ENCODE data around the gene NSD2.

Gene NSD2

DNA sequence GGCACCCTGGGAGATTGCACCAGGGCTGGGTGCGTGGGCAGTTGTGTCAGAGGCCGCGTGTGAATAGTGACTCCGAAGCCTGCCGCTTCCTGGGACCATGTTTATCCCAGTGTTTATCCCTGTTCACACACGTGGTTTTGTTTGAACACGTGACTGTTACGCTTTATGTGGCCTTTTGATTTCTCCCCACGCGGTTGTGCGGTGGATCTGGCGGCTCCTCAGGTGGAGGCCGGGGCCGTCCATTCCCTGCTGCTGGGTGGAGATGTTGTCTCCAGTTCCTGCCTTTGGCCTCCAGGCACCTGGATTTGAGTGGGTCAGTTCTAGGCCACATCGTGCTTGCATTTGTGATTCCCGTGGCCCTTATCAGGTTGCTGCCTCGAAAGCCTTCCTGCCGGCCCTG, 102.5 kb downstream of the NSD2 start:
- Histone ChIP-seq H3K9me3 (ENCODE audit: low read depth, low read length) (no peaks in the 10 kb centered on the region), H3K9ac (ENCODE audit: insufficient read length) (no peak overlapping the region), H3K4me3 (no peak overlapping the region), H3K36me3 (ENCODE audit: insufficient read depth, low read length) (peaks cover 85% of the 10 kb centered on the region), H3K27ac (no peak overlapping the region)
- TF ChIP-seq EZH2 (IDR thresholded peaks at IDR 0.05), result no peak
- no peak for TF ChIP-seq FOXP2 (optimal IDR thresholded peaks at IDR 0.05; ENCODE audit: control extremely low read depth, extremely low read length, insufficient read depth)
- TF ChIP-seq POLR2AphosphoS5 (IDR thresholded peaks at IDR 0.05; ENCODE audit: borderline replicate concordance, low read depth, low read length), result no peak
- no peak for DNase-seq (ENCODE audit: low read depth, low spot score)

GRCh38 chr4:1974840-1975239, 103.6 kb downstream of the NSD2 start:
- Histone ChIP-seq H3K27ac (no peak overlapping the region), H3K36me3 (ENCODE audit: insufficient read depth, low read length) (peaks cover 90% of the 10 kb centered on the region), H3K9me3 (ENCODE audit: low read depth, low read length) (no peaks in the 10 kb centered on the region), H3K9ac (ENCODE audit: insufficient read length) (no peak overlapping the region), H3K4me3 (no peak overlapping the region)
- no peak for DNase-seq (ENCODE audit: low read depth, low spot score)
- no peak for TF ChIP-seq FOXP2 (optimal IDR thresholded peaks at IDR 0.05; ENCODE audit: control extremely low read depth, extremely low read length, insufficient read depth)
- no peak for TF ChIP-seq EZH2 (IDR thresholded peaks at IDR 0.05)
- no peak for TF ChIP-seq POLR2AphosphoS5 (IDR thresholded peaks at IDR 0.05; ENCODE audit: borderline replicate concordance, low read depth, low read length)

- Histone ChIP-seq H3K36me3 (ENCODE audit: insufficient read depth, low read length) (peaks cover 90% of the 10 kb centered on the region), H3K9ac (ENCODE audit: insufficient read length) (no peak overlapping the region), H3K27ac (no peak overlapping the region), H3K9me3 (ENCODE audit: low read depth, low read length) (no peaks in the 10 kb centered on the region), H3K4me3 (no peak overlapping the region)
- TF ChIP-seq POLR2AphosphoS5 (IDR thresholded peaks at IDR 0.05; ENCODE audit: borderline replicate concordance, low read depth, low read length) (no peak), FOXP2 (optimal IDR thresholded peaks at IDR 0.05; ENCODE audit: control extremely low read depth, extremely low read length, insufficient read depth) (no peak)
- DNase-seq (ENCODE audit: low read depth, low spot score), result no peak
These were observed 104.2 kb downstream of the NSD2 start for GRCh38 chr4:1975391-1975801.

DNA sequence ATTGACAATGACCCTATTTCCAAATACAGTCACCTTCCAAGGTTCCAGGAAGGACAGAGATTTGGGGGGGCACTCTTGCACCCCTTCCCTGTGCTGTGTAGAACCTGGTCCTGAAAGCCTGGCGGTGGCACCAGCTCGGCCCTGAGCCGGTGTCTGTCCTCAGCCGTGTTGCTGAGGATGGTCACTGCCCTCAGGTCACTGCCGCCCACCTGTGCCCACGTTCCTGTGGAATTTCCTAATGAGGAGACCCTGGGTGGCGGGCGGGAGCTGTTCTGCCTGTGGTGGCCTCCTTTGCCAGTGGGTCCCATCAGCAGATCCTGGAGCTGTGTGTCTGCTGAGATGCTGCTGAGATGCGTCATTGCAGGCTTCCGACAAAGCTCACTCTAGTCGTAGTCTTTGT, 104.7 kb downstream of the NSD2 start:
- peaks cover 92% of the 10 kb centered on the region for H3K36me3 ChIP-seq (ENCODE audit: insufficient read depth, low read length)
- H3K4me3 ChIP-seq, result no peak overlapping the region
- no peaks in the 10 kb centered on the region for H3K9me3 ChIP-seq (ENCODE audit: low read depth, low read length)
- no peak overlapping the region for H3K27ac ChIP-seq
- TF ChIP-seq POLR2AphosphoS5 (IDR thresholded peaks at IDR 0.05; ENCODE audit: borderline replicate concordance, low read depth, low read length) (no peak), FOXP2 (optimal IDR thresholded peaks at IDR 0.05; ENCODE audit: control extremely low read depth, extremely low read length, insufficient read depth) (no peak), EZH2 (IDR thresholded peaks at IDR 0.05) (no peak)
- no peak overlapping the region for H3K9ac ChIP-seq (ENCODE audit: insufficient read length)
- no peak for DNase-seq (ENCODE audit: low read depth, low spot score)

DNA sequence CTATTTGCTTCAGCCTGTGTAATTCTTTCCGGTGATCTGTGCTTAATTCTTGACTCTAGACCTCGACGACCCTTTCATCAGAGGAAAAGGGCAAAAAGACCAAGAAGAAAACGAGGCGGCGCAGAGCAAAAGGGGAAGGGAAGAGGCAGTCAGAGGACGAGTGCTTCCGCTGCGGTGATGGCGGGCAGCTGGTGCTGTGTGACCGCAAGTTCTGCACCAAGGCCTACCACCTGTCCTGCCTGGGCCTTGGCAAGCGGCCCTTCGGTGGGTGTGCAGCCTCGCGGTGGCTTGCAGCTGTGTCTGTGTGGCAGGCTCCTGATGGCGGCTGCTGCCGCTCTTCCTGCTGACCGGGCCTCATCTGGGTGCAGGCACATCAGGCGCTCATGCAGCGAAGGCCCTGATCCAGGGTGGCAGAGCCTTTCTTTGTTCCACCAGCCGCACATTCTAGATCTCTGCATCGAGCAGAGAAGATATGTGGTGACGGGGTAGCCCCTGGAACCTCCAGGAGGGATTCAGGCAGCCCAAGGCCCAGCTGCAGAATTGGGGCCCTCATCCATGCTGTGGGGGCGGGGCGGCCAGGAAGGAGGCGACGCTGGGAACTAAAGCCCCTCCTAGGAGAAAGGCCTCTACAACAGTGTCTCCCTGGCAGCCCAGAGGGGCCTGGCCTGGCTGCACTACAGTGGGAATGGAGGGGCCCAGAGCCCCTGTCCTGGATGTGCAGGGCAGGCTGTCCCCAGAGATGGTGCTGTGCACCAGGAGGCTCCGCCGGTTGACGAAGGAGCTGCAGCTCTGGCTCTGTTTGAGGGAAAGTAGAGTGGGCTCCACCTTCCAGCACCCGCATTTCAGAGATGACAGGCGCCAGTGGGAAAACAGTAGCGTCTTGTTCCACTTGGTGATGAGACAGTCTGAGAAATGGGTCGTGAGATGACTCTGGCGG, 105.5 kb downstream of the NSD2 start:
- Histone ChIP-seq H3K4me3 (no peak overlapping the region), H3K27ac (no peak overlapping the region), H3K9ac (ENCODE audit: insufficient read length) (no peak overlapping the region), H3K9me3 (ENCODE audit: low read depth, low read length) (no peaks in the 10 kb centered on the region), H3K36me3 (ENCODE audit: insufficient read depth, low read length) (peaks cover 93% of the 10 kb centered on the region)
- TF ChIP-seq POLR2AphosphoS5 (IDR thresholded peaks at IDR 0.05; ENCODE audit: borderline replicate concordance, low read depth, low read length), result no peak
- no peak for TF ChIP-seq EZH2 (IDR thresholded peaks at IDR 0.05)
- TF ChIP-seq FOXP2 (optimal IDR thresholded peaks at IDR 0.05; ENCODE audit: control extremely low read depth, extremely low read length, insufficient read depth), result no peak
- DNase-seq (ENCODE audit: low read depth, low spot score), result no peak

DNA sequence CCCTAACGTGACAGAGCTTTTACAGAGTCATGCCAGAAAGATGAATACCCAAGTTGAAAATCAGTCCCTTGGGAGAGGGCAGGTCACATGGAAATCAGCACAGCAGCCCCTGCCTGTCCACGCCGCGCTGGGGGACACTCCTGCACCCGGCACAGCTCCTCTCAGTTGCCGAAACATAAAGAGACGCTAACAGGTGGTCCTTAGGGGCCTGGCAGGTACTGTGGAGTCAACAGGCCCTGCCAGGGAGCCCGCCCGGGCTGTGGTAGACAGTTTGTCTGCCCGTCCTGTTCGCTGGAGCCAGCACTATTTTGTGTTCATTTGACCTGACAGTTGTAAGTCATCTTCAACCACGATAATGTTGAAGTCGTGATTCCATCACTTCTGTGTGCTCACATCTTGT, 107.0 kb downstream of the NSD2 start:
- DNase-seq (ENCODE audit: low read depth, low spot score), result no peak
- Histone ChIP-seq H3K9ac (ENCODE audit: insufficient read length) (no peak overlapping the region), H3K4me3 (no peak overlapping the region), H3K9me3 (ENCODE audit: low read depth, low read length) (no peaks in the 10 kb centered on the region), H3K36me3 (ENCODE audit: insufficient read depth, low read length) (peaks cover 94% of the 10 kb centered on the region), H3K27ac (no peak overlapping the region)
- TF ChIP-seq FOXP2 (optimal IDR thresholded peaks at IDR 0.05; ENCODE audit: control extremely low read depth, extremely low read length, insufficient read depth), result no peak
- no peak for TF ChIP-seq EZH2 (IDR thresholded peaks at IDR 0.05)
- TF ChIP-seq POLR2AphosphoS5 (IDR thresholded peaks at IDR 0.05; ENCODE audit: borderline replicate concordance, low read depth, low read length), result no peak

DNA sequence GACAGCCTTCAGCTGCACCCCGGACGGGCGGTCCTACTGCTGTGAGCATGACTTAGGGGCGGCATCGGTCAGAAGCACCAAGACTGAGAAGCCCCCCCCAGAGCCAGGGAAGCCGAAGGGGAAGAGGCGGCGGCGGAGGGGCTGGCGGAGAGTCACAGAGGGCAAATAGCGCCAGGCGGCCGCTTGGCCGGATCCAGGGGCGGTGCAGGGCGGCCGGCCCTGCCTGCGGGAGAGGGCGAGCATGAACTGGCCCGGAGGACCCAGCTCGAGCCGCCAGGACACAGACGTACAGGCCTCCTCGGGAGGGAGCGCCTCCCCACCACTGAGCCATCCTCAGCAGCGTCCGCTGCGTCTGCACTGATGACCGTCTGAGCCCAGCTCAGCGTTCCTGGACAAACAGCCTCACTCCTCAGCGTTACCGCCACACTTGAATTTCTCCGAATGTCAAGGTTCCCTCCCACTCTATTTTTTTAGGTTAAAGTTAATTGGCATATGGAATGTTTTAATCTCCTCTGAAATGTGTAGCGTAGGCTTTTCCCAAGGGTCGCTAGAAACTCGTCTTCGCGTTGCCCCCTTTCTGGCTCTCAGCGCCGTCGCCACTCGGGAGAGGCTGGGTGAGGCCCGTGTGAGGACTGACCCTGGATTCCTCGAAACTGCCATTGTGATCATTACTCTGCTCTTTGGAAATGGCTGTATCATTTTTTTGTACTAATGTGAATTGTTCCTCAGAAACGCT, 107.7 kb downstream of the NSD2 start:
- H3K4me3 ChIP-seq, result no peak overlapping the region
- TF ChIP-seq POLR2AphosphoS5 (IDR thresholded peaks at IDR 0.05; ENCODE audit: borderline replicate concordance, low read depth, low read length) (no peak), EZH2 (IDR thresholded peaks at IDR 0.05) (no peak), FOXP2 (optimal IDR thresholded peaks at IDR 0.05; ENCODE audit: control extremely low read depth, extremely low read length, insufficient read depth) (no peak)
- no peak overlapping the region for H3K9ac ChIP-seq (ENCODE audit: insufficient read length)
- H3K9me3 ChIP-seq (ENCODE audit: low read depth, low read length), result no peaks in the 10 kb centered on the region
- H3K36me3 ChIP-seq (ENCODE audit: insufficient read depth, low read length), result peaks cover 94% of the 10 kb centered on the region
- peak overlapping the region; percentile 48 for H3K27ac ChIP-seq
- no peak for DNase-seq (ENCODE audit: low read depth, low spot score)

- no peak for DNase-seq (ENCODE audit: low read depth, low spot score)
- Histone ChIP-seq H3K27ac (peak overlapping the region; percentile 48), H3K9ac (ENCODE audit: insufficient read length) (no peak overlapping the region), H3K36me3 (ENCODE audit: insufficient read depth, low read length) (peaks cover 95% of the 10 kb centered on the region), H3K4me3 (no peak overlapping the region), H3K9me3 (ENCODE audit: low read depth, low read length) (no peaks in the 10 kb centered on the region)
- no peak for TF ChIP-seq POLR2AphosphoS5 (IDR thresholded peaks at IDR 0.05; ENCODE audit: borderline replicate concordance, low read depth, low read length)
- no peak for TF ChIP-seq FOXP2 (optimal IDR thresholded peaks at IDR 0.05; ENCODE audit: control extremely low read depth, extremely low read length, insufficient read depth)
- no peak for TF ChIP-seq EZH2 (IDR thresholded peaks at IDR 0.05)
These were observed 108.4 kb downstream of the NSD2 start for GRCh38 chr4:1979477-1980196.
